Measurements from ENCODE around the gene ATP5PO. TPM values are rescaled to one million over a fixed set of nuclear protein-coding genes. Genes with fewer than 3 reads are reported as not detected.

The ATP5PO gene
- total RNA-seq, 6 experiments from 2014 or later = 87.3 to 191 (median 98.7) TPM

DNA sequence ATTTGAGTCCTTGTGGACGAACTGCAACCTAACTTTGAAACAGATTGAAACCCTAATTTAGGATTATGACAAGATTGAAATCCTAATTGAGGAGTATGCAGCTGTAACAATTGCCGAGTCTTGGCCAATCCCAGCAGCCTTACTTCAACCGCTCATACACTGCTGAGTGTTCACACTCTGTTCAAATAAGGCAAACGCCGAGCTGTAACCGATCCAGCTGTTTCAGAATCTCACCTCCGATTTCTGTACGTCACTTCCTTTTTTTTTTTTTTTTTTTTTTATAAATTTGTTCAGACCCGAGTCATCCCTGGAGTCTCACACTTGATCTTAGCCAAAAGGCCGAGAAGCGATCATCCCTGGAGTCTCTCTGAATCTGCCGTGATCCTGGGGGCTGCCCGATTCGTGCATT, 22.3 kb upstream of the ATP5PO start:
- DNase-seq = no peak
- H3K27ac ChIP-seq = no peak overlapping the region
- intact Hi-C loops (cut with DNase I) = no loop called here
- 81% methylated on average over 14 of the region's 14 CpGs for WGBS (ENCODE audit: insufficient coverage, low coverage, low lambda C conversion rate, missing lambda C conversion rate)
- ATAC-seq = no peak
- no peak for TF ChIP-seq POLR2A (IDR thresholded peaks at IDR 0.05)
- TF ChIP-seq, protein P1, sequence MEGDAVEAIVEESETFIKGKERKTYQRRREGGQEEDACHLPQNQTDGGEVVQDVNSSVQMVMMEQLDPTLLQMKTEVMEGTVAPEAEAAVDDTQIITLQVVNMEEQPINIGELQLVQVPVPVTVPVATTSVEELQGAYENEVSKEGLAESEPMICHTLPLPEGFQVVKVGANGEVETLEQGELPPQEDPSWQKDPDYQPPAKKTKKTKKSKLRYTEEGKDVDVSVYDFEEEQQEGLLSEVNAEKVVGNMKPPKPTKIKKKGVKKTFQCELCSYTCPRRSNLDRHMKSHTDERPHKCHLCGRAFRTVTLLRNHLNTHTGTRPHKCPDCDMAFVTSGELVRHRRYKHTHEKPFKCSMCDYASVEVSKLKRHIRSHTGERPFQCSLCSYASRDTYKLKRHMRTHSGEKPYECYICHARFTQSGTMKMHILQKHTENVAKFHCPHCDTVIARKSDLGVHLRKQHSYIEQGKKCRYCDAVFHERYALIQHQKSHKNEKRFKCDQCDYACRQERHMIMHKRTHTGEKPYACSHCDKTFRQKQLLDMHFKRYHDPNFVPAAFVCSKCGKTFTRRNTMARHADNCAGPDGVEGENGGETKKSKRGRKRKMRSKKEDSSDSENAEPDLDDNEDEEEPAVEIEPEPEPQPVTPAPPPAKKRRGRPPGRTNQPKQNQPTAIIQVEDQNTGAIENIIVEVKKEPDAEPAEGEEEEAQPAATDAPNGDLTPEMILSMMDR (IDR thresholded peaks at IDR 0.05) = no peak
- H3K4me1 ChIP-seq = peaks cover 0 to 3% (median 0%) of the 10 kb centered on the region in 4 donors
- no peaks in the 10 kb centered on the region for H3K36me3 ChIP-seq
- H3K27me3 ChIP-seq = no peaks in the 10 kb centered on the region
- no peaks in the 10 kb centered on the region for H3K9me3 ChIP-seq
- no peak overlapping the region for H3K4me3 ChIP-seq

DNA sequence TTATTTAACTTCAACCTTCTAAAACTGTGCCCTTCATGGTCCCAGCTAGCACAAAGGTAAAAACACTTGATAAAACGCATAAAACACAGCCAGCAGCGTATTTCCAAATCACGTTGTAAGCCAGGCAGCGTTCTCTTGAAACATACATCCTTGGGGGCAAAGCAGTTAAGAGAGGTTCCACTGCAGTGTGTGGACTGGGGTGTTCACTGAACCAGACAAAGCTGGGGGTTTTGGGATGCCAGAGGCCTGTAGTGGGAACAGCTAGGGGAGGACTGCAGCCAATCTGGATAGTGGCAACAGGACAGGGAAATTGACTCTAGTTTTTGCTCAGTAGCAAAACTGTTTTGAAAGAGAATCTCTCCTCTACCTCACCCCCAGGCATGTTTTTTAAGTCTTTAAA, 21.5 kb upstream of the ATP5PO start:
- no peaks in the 10 kb centered on the region for H3K36me3 ChIP-seq
- WGBS (ENCODE audit: insufficient coverage, low coverage, low lambda C conversion rate, missing lambda C conversion rate) = 86% methylated on average over 4 of the region's 4 CpGs
- ATAC-seq = no peak

DNA sequence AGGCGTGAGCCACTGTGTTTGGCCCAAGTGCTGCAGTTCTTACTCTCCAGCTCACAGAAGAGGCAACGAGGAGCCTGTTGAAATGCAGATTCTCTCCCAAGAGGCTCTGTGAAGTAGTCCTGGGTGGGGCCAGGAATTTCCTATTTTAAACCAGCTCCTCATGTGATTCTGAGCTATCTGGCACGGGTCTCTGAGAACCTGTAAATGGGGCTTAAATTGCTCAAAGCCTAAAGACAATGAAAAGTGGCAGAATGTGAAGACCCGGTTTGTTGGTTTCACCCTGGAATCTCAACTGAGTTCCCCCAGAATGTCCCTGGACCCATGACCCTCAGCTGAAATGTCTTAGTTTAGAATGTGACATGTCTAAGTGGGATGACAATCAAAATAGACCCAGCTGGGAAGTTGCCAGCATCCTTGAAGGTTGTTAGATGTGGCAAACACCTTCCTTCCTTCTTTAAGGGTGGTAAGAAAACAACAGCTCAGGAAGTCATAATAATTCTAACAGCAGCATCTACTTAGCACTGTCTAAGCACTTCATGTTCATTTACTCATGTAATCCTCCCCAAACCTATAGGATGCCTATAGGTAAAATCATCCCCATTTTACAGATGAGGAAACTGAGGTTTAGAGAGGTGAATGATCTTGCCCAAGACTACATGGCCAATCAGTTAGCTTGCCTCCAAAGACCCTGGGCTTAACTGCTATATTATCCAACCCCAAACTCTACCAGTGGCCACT, 20.9 kb upstream of the ATP5PO start:
- H3K9me3 ChIP-seq = no peaks in the 10 kb centered on the region
- DNase-seq = no peak
- intact Hi-C loops (cut with DNase I) = no loop called here
- H3K27ac ChIP-seq = no peak overlapping the region
- H3K27me3 ChIP-seq = no peaks in the 10 kb centered on the region
- peaks cover 0 to 10% (median 0%) of the 10 kb centered on the region in 4 donors for H3K4me1 ChIP-seq
- no peak for TF ChIP-seq POLR2A (IDR thresholded peaks at IDR 0.05)
- TF ChIP-seq, protein P1 (IDR thresholded peaks at IDR 0.05) = no peak
- ATAC-seq = peak in 1 of 4 donors; percentile 11
- H3K4me3 ChIP-seq = no peak overlapping the region
- H3K36me3 ChIP-seq = no peaks in the 10 kb centered on the region
- WGBS (ENCODE audit: insufficient coverage, low coverage, low lambda C conversion rate, missing lambda C conversion rate) = 77% methylated on average over 3 of the region's 4 CpGs

More for the DNA sequence above, 21.5 kb upstream of the ATP5PO start:
- DNase-seq = no peak
- no peak for TF ChIP-seq POLR2A (IDR thresholded peaks at IDR 0.05)
- TF ChIP-seq, protein P1 (IDR thresholded peaks at IDR 0.05) = no peak
- H3K4me3 ChIP-seq = no peak overlapping the region
- no peak overlapping the region for H3K27ac ChIP-seq
- peaks cover 0 to 10% (median 0%) of the 10 kb centered on the region in 4 donors for H3K4me1 ChIP-seq
- intact Hi-C loops (cut with DNase I) = no loop called here
- no peaks in the 10 kb centered on the region for H3K9me3 ChIP-seq
- no peaks in the 10 kb centered on the region for H3K27me3 ChIP-seq

DNA sequence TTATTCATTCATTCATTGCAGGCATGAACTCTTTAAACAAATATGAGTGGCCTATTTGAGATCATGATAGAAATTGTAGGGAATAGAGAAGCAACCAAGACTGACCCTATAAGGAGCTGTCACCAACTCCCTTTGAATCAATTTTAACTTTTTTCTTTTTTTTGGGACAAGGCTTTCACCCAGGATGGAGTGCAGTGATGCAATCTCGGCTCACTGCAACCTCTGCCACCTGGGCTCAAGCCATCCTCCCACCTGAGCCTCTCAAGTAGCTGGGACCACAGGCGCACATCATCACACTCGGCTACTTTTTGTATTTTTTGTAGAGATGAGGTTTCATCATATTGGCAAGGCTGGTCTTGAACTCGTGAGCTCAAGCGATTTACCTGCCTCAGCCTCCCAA, 17.1 kb upstream of the ATP5PO start:
- 86% methylated on average over 5 of the region's 5 CpGs for WGBS (ENCODE audit: insufficient coverage, low coverage, low lambda C conversion rate, missing lambda C conversion rate)
- H3K27me3 ChIP-seq = no peaks in the 10 kb centered on the region
- peak overlapping the region in 1 of 3 donors; percentile 61 for H3K4me3 ChIP-seq
- ATAC-seq (no peak), DNase-seq (no peak)
- no peak for TF ChIP-seq POLR2A (IDR thresholded peaks at IDR 0.05)
- TF ChIP-seq, protein P1 (IDR thresholded peaks at IDR 0.05) = no peak
- no peaks in the 10 kb centered on the region for H3K36me3 ChIP-seq
- H3K9me3 ChIP-seq = no peaks in the 10 kb centered on the region
- peaks cover 0 to 10% (median 0%) of the 10 kb centered on the region in 4 donors for H3K4me1 ChIP-seq
- peak overlapping the region in 1 of 3 donors; percentile 73 for H3K27ac ChIP-seq
- intact Hi-C loops (cut with DNase I) = no loop called here
